ENCODE measurements around the gene ALOX5AP.

DNA sequence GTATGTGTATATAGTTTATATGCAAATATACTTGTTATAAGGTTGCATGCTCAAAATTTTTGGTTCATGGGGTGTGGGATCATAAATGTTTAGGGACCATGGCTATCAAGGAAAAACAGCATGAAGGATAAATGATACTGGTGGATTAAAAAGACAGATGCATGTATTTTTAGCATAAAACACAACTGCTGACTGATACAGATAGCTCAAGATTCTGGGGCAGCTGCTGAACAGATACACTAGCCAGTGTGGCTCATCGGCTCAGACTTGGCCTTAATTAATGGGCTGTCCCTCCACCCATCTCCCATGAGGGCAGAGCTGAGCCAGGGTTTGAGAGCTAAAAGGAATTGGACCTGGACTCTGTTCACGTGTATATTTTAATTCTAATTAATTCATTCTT lies 11.4 kb downstream of the ALOX5AP start:
- TF ChIP-seq CTCF (conservative IDR thresholded peaks at IDR 0.05; ENCODE audit: low read depth, low read length), result no peak
- no peak for TF ChIP-seq EZH2 (IDR thresholded peaks at IDR 0.05; ENCODE audit: low read length, unreplicated experiment)
- no peak for TF ChIP-seq EZH2phosphoT487 (IDR thresholded peaks at IDR 0.05; ENCODE audit: borderline replicate concordance, low read length)

Data from PC-3 (cell line).